Cardiac muscle cell (in vitro differentiated cells and primary cell): ENCODE results near the gene C19orf25. TPM values are rescaled to one million over a fixed set of nuclear protein-coding genes. Genes with fewer than 3 reads are reported as not detected.

Experiments used
- DNase-seq, 2 donors: peaks; one replicate each; pipeline versions ENCODE4 v3.0.0 to v3.0.0-alpha.2; 2010 to 2017; ENCODE audit warnings: low read depth in 1 of 2, low spot score in 1 of 2
- H3K27ac ChIP-seq: fragments of 200-600 bp; sonication (generic); 2 replicates; pipeline ENCODE4 v1.5.1; 2016
- H3K27me3 ChIP-seq: fragments of 200-600 bp; sonication (generic); 2 replicates; pipeline ENCODE4 v1.6.0; 2016; ENCODE audit warnings: control low read depth
- H3K36me3 ChIP-seq: fragments of 200-600 bp; sonication (generic); 2 replicates; pipeline ENCODE4 v1.5.1; 2016; ENCODE audit warnings: control low read depth
- H3K4me1 ChIP-seq: fragments of 200-600 bp; sonication (generic); 2 replicates; pipeline ENCODE4 v1.8.1; 2017; ENCODE audit warnings: low read depth, mild to moderate bottlenecking, mixed run types
- H3K4me3 ChIP-seq: fragments of 200-600 bp; sonication (generic); 2 replicates; pipeline ENCODE4 v1.5.1; 2016; ENCODE audit warnings: mild to moderate bottlenecking
- H3K9me3 ChIP-seq: fragments of 200-600 bp; sonication (generic); 2 replicates; pipeline ENCODE4 v1.5.1; 2017; ENCODE audit warnings: low read depth, mild to moderate bottlenecking, control low read depth
- CTCF ChIP-seq: IDR thresholded peaks from 2 replicates; pipeline ENCODE4 v1.5.1; 2012; ENCODE audit warnings: low read depth, mild to moderate bottlenecking, low read length
- polyA plus RNA-seq: library from polyadenylated mRNA; unstranded; fragments of >200 nt; fragmentation: Nextera tagmentation; extraction: Ambion mirVana; gene quantifications from 2 replicates; pipeline ENCODE4 v1.2.1, GENCODE V29; 2016
- total RNA-seq: library from RNA; depleted of rRNA; stranded (reverse); fragments of >200 nt; gene quantifications from 2 replicates; pipeline ENCODE4 v1.2.3, GENCODE V29; 2016

The C19orf25 gene
- total and polyA plus RNA-seq, 2 experiments from 2014 or later: 52.4 to 84.9 TPM

- DNase-seq: peak in 1 of 2 donors; percentile 56
- Histone ChIP-seq H3K9me3 (no peaks in the 10 kb centered on the region), H3K4me3 (peak overlapping the region; percentile 14), H3K36me3 (no peaks in the 10 kb centered on the region), H3K27me3 (peaks cover 100% of the 10 kb centered on the region), H3K27ac (no peak overlapping the region), H3K4me1 (peaks cover 12% of the 10 kb centered on the region)
- no peak for TF ChIP-seq CTCF
These were observed 10.2 kb downstream of the C19orf25 start for GRCh38 chr19:1468821-1469254.

GRCh38 chr19:1468274-1468820, 10.7 kb downstream of the C19orf25 start:
- Histone ChIP-seq H3K36me3 (no peaks in the 10 kb centered on the region), H3K9me3 (no peaks in the 10 kb centered on the region), H3K4me3 (peak overlapping the region; percentile 14), H3K27ac (no peak overlapping the region), H3K4me1 (peaks cover 12% of the 10 kb centered on the region), H3K27me3 (peaks cover 99% of the 10 kb centered on the region)
- no peak for DNase-seq
- no peak for TF ChIP-seq CTCF

GRCh38 chr19:1467490-1468273, 11.3 kb downstream of the C19orf25 start:
- Histone ChIP-seq H3K4me3 (no peak overlapping the region), H3K27ac (no peak overlapping the region), H3K4me1 (peaks cover 12% of the 10 kb centered on the region), H3K27me3 (peaks cover 93% of the 10 kb centered on the region), H3K36me3 (no peaks in the 10 kb centered on the region), H3K9me3 (no peaks in the 10 kb centered on the region)
- no peak for DNase-seq
- no peak for TF ChIP-seq CTCF

- Histone ChIP-seq H3K9me3 (no peaks in the 10 kb centered on the region), H3K36me3 (no peaks in the 10 kb centered on the region), H3K4me1 (peaks cover 12% of the 10 kb centered on the region), H3K4me3 (no peak overlapping the region), H3K27me3 (peaks cover 87% of the 10 kb centered on the region), H3K27ac (no peak overlapping the region)
- no peak for DNase-seq
- no peak for TF ChIP-seq CTCF
These were observed 11.9 kb downstream of the C19orf25 start for GRCh38 chr19:1467215-1467489.

GRCh38 chr19:1466461-1467214, 12.4 kb downstream of the C19orf25 start:
- no peak for TF ChIP-seq CTCF
- peak in 1 of 2 donors; percentile 32 for DNase-seq
- Histone ChIP-seq H3K4me3 (no peak overlapping the region), H3K36me3 (no peaks in the 10 kb centered on the region), H3K27me3 (peaks cover 82% of the 10 kb centered on the region), H3K27ac (no peak overlapping the region), H3K9me3 (no peaks in the 10 kb centered on the region), H3K4me1 (peaks cover 12% of the 10 kb centered on the region)
